Glutamatergic neuron (in vitro differentiated cells): ENCODE measurements around the gene TIAL1. TPM values are rescaled to one million over a fixed set of nuclear protein-coding genes. Genes with fewer than 3 reads are reported as not detected.

Experiments used
- DNase-seq: peaks from one replicate; pipeline ENCODE4 v3.0.0; 2022
- H3K27ac Mint-ChIP-seq: one replicate; pipeline ENCODE4 v1.8.0; 2020; ENCODE audit warnings: mild to moderate bottlenecking, mixed read lengths, inconsistent platforms; ENCODE audit not compliant: unreplicated experiment
- H3K27me3 Mint-ChIP-seq: one replicate; pipeline ENCODE4 v1.8.0; 2020; ENCODE audit warnings: mild to moderate bottlenecking, moderate library complexity, mixed read lengths, inconsistent platforms; ENCODE audit not compliant: unreplicated experiment
- H3K36me3 Mint-ChIP-seq: one replicate; pipeline ENCODE4 v1.8.0; 2020; ENCODE audit warnings: mild to moderate bottlenecking, mixed read lengths, inconsistent platforms; ENCODE audit not compliant: unreplicated experiment
- H3K4me1 Mint-ChIP-seq: one replicate; pipeline ENCODE4 v1.8.0; 2020; ENCODE audit warnings: mild to moderate bottlenecking, low read depth, mixed read lengths, inconsistent platforms; ENCODE audit not compliant: unreplicated experiment
- H3K4me3 Mint-ChIP-seq: one replicate; pipeline ENCODE4 v1.8.0; 2020; ENCODE audit warnings: mild to moderate bottlenecking, mixed read lengths, inconsistent platforms; ENCODE audit not compliant: unreplicated experiment
- H3K9me3 Mint-ChIP-seq: one replicate; pipeline ENCODE4 v1.8.0; 2020; ENCODE audit warnings: mild to moderate bottlenecking, moderate library complexity, mixed read lengths, inconsistent platforms; ENCODE audit not compliant: unreplicated experiment
- CTCF ChIP-seq: fragments of 200-600 bp; sonication (generic); IDR thresholded peaks from one replicate; pipeline ENCODE4 v1.5.0; 2021; ENCODE audit not compliant: partially characterized antibody, unreplicated experiment
- total RNA-seq: library from RNA; stranded (reverse); fragmentation: NEBNext Ultra II Directional; extraction: Animal tissue kit (Norgen Biotek cat#: 25700); gene quantifications from one replicate; pipeline ENCODE4 v1.2.1, GENCODE V29; 2021; ENCODE audit not compliant: unreplicated experiment

Gene TIAL1
- total RNA-seq, 1 donor from 2014 or later: 216 TPM

DNA sequence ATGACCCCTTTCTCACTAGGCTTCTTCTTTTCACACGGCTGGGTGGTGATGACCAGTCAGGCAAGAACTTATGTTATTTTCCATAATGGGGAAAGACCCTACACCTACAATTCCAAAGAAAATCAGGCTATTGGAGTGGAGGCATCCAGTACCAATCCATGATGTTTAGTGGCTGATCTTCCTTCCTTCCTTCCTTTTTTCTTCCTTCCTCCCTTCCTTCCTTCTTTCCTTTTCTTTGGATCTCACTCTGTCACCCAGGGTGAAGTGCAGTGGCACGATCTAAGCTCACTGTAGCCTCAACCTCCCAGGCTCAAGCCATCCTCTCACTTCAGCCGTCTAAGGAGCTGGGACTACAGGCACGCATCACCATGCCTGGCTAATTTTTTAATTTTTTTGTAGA, 56.7 kb downstream of the TIAL1 start:
- TF ChIP-seq CTCF: no peak
- H3K27ac Mint-ChIP-seq: peak overlapping the region; percentile 16
- H3K4me1 Mint-ChIP-seq: peaks cover 59% of the 10 kb centered on the region
- peak overlapping the region; percentile 91 for H3K4me3 Mint-ChIP-seq
- H3K36me3 Mint-ChIP-seq: peaks cover 11% of the 10 kb centered on the region
- no peak for DNase-seq
- H3K9me3 Mint-ChIP-seq: peaks cover 21% of the 10 kb centered on the region
- peaks cover 20% of the 10 kb centered on the region for H3K27me3 Mint-ChIP-seq

GRCh38 chr10:119539359-119539825, 57.4 kb downstream of the TIAL1 start:
- no peak for TF ChIP-seq CTCF
- Mint-ChIP-seq H3K27ac (peak overlapping the region; percentile 46), H3K36me3 (peaks cover 11% of the 10 kb centered on the region), H3K27me3 (peaks cover 19% of the 10 kb centered on the region), H3K4me1 (peaks cover 62% of the 10 kb centered on the region), H3K4me3 (peak overlapping the region; percentile 91), H3K9me3 (peaks cover 18% of the 10 kb centered on the region)
- DNase-seq: no peak

GRCh38 chr10:119538632-119539358, 58.0 kb downstream of the TIAL1 start:
- Mint-ChIP-seq H3K9me3 (peaks cover 16% of the 10 kb centered on the region), H3K36me3 (peaks cover 11% of the 10 kb centered on the region), H3K27me3 (peaks cover 16% of the 10 kb centered on the region), H3K4me1 (peaks cover 58% of the 10 kb centered on the region), H3K27ac (peak overlapping the region; percentile 95), H3K4me3 (peak overlapping the region; percentile 91)
- DNase-seq: no peak
- TF ChIP-seq CTCF: no peak

DNA sequence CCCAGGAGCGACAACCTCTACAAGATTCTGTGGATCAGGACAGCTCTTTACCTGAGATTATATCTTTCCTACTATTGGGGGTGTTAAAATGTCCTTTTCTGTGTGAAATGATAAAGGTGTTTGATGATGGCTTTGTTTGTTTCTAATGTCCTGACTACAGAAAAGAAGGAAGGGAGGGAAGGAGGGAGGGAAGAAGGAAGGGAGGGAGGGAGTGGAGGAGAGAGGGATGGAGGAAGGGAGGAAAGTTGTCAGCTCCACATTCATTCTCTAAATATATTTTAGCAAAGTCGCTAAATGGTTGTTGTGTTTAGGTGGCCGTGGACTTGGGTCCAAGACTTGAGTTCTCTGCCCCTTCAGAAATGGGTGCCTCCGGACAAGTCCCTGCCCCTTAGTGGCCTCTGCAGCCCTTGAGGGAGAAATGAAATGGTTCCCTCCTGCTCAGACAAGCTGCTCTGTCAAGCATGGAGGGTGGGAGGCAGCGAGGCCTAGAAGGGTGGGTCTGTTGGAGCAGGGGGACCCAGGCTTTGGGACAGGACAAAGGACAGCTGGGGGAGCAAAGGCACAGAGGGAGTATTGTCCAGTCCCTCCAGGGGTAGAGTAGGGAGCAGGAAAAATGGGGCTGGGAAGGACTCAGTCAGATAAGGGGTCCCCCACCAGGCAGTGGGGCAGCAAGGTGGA, 58.7 kb downstream of the TIAL1 start:
- peaks cover 59% of the 10 kb centered on the region for H3K4me1 Mint-ChIP-seq
- H3K27ac Mint-ChIP-seq: peak overlapping the region; percentile 95
- H3K4me3 Mint-ChIP-seq: peak overlapping the region; percentile 91
- H3K36me3 Mint-ChIP-seq: peaks cover 7% of the 10 kb centered on the region
- peaks cover 12% of the 10 kb centered on the region for H3K27me3 Mint-ChIP-seq
- no peak for TF ChIP-seq CTCF
- no peak for DNase-seq
- peaks cover 11% of the 10 kb centered on the region for H3K9me3 Mint-ChIP-seq
